NCI-H748 (cell line): ENCODE data around the gene TET2.
A peak's percentile ranks its signal among the peaks of the same experiment; 100 is the strongest.

ENCODE experiments used
- DNase-seq: peaks from one replicate; lab custom pipeline; 2025; ENCODE audit not compliant: unreplicated experiment; lab: John Stamatoyannopoulos, UW

The TET2 gene

DNA sequence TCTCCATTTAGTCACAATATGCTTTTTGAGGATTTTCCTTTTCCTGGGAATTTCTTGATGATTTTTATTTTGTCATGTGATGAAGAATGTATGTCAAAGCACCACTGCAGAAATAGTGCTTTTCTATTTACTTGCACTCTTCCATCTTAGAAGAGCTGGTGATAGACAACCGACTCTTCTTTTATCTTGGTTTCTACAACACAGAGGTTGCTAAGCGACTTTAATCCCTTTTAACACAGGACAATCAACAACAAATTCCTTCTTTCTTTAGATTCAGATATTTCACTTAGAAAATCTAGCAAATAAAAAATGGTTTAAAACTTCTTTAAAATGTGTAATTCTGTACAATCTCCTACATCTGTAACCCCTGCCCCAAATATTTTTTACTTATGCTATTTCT lies 34.6 kb downstream of the TET2 start:
- DNase-seq, result peak; percentile 2

GRCh38 chr4:105182211-105182610 lies 35.5 kb downstream of the TET2 start:
- no peak for DNase-seq

- peak; percentile 6 for DNase-seq
Observed at GRCh38 chr4:105184316-105184980, 37.8 kb downstream of the TET2 start.

DNA sequence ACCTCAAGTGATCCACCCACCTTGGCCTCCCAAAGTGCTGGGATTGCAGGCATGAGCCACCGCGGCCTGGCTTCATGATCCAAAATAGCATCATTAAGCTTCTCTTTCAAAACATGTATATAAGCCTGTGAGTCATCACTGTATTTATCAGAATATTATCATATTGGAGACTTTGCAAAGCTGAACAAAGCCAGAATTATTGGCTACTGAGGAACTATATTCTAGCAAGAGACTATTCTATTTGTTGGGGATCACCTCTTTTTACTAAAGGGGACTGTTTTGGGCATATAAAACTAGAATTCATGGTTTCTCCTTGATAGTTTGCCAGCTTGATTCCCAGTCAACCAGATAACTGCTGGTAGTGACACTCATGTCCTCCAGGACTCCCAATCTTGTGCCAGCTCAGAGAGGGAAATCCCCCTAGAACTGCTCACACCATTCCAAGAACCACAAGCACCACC lies 40.1 kb downstream of the TET2 start:
- DNase-seq, result no peak

- no peak for DNase-seq
Observed at GRCh38 chr4:105189855-105190650, 43.4 kb downstream of the TET2 start.

GRCh38 chr4:105191621-105192210 lies 45.0 kb downstream of the TET2 start:
- no peak for DNase-seq

GRCh38 chr4:105192474-105192873 lies 45.8 kb downstream of the TET2 start:
- DNase-seq, result no peak

DNA sequence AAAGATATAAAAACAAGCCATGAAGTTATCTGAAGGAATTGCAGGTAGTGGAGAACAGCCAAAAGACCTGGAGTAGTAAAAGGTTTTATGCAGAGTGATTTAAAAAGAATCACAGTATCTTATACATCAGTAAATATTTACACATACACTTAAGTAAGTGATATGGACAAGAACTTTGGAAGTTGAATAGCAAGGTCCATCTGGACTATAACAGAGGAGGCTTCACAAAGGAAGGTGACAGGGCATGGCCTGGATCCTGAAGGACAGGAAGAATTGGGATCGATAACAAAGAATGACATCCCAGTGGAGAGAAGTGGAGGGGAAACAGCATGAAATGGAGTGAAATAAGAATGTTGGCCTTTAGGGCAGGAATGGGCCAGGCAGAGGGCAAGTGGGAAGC lies 46.2 kb downstream of the TET2 start:
- DNase-seq, result no peak

- DNase-seq, result no peak
Observed at GRCh38 chr4:105193536-105193935, 46.9 kb downstream of the TET2 start.

DNA sequence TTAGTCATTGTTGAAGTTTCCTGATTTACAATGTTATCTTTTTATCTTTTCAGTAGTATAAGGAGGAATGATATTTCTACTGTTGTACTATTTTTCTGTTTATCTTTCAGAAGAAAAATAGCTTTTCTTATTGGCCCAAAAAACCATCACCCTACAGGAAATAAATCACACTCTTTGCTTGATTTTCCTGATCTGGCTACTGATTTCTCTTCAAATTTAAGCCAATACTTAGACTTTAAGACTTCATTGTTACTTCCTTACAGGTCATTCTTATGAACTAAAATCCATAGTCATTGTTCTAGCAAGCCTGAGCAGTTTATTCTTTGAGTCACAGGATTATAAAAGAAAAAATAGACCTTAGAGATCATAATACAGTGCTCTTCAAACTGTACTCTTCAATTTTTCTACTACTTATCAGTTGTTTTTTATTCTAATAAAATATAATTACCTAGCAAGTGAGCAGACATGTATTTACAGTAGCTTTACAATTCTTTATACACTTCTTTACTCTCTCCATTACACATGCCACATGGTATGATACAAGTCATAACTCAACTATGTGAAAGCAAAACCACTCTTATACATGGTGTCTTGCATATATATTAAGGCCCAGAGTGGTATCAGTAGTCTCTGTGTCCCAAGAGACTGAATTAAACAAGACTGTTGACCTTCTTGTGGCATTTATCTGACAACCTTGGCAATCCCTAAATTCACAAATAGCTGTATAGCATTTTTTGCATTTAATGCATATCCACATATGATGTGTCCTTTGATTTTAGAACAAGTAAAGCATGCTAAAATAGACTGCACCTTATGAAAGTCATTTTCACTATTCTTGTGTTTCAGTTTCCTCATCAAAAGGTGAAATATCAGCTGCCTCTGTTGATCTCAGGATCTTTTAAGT lies 47.9 kb downstream of the TET2 start:
- DNase-seq, result no peak

DNA sequence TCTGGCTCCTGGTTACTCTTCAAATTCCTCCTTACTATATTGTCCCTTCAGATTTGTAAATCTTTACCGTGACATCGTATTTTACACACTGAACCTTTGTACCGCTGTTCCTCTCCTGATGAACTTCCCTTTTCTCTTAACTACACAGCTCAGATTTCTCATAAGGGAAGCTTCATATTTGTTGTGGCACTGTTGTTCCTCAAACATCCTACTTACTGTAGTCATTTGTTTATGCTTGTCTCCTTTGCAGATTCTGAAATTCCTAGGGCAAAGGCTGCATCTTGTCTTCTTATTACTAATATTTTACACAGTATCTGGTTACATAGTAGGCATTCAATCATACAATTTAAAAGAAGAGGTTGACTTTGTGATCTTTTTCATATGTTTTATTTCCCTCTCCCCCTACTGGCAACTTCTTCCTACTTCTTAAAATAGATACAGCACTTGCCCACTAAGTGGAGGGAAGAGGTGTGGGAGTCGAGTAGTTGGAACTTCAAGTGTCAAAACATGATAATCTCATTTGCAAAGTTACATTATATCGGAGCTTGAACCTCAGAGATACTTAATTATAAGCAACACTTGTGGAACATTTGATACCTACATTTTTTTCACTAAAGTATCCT lies 50.0 kb downstream of the TET2 start:
- no peak for DNase-seq

GRCh38 chr4:105197777-105198176 lies 51.1 kb downstream of the TET2 start:
- no peak for DNase-seq

DNA sequence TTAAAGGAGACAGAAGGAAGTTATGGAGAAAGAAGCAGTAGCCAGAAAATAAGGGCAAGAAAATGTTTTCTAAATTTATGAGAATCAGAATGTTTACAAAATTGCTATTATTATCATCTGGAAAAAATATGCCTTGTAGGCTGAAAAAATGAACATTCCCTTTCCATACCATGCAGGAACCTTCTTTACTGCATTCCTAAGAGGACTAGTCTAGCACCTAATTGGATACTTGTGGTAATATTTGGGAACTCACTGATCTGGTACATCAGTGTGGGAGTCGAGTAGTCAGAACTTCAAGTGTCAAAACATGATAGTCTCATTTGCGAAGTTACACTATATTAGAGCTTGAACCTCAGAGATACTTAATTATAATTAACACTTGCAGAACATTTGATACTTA lies 51.9 kb downstream of the TET2 start:
- no peak for DNase-seq

GRCh38 chr4:105206214-105206613 lies 59.5 kb downstream of the TET2 start:
- DNase-seq, result no peak

- DNase-seq, result no peak
Observed at GRCh38 chr4:105207386-105207785, 60.7 kb downstream of the TET2 start.

GRCh38 chr4:105208561-105208960 lies 61.9 kb downstream of the TET2 start:
- no peak for DNase-seq

- DNase-seq, result no peak
Observed at GRCh38 chr4:105210916-105211315, 64.2 kb downstream of the TET2 start.

DNA sequence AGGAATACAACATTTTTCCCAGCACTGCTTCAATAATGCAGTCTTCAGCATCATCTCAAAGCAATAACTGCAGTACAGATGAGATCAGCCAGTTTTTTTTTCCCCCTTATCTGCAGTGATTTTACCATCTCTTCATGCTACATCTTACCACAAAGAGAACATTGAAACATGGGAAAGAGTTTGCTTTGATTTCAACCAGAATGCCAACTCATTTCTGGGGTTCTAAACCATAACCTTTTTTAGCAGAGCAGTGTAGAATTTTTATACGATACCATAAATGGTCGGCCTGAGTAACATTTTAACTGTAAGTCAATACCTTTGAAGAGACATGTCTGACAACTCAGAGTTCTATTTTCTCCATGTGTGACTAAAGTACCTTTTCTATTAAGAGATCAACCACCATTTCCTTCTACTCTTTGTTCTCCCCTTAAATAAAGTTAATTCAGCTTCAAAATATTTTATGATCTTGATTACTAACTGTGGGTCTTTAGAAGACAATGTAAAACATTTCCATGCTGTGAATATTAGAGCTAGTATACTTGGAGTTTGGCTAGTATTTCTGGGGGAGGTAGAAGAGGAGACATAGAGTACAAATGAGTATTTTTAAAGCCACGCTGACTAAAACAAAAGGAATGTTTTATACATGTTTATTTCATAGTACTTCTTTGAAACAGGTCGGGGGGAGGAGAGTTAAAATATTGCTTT lies 69.1 kb downstream of the TET2 start:
- no peak for DNase-seq

- DNase-seq, result no peak
Observed at GRCh38 chr4:105225500-105225899, 78.8 kb downstream of the TET2 start.

DNA sequence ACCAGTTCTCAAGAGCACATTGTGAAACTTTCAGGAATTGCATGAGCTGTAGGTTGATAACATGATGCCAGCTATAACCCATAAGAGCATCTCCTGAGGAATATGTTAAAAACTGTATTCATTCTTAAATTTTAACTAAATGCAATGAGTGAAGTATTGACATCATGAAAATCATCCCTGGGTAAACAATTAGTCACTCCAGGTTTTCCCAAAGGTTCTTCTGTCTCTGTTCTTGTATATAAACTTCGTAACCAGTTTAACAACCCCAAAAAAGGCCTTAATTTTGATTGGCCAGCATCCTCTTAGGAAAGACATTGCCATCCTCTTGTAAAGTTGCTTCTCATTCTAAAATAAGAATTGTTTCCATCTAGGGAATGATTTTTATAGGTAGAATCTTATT lies 80.4 kb downstream of the TET2 start:
- DNase-seq, result no peak
